ENCODE measurements around the gene NELL2.

- TF ChIP-seq EZH2 (IDR thresholded peaks at IDR 0.05) (no peak), FOXP2 (optimal IDR thresholded peaks at IDR 0.05; ENCODE audit: control extremely low read depth, extremely low read length, insufficient read depth) (no peak), POLR2AphosphoS5 (IDR thresholded peaks at IDR 0.05; ENCODE audit: borderline replicate concordance, low read depth, low read length) (no peak)
Observed at GRCh38 chr12:44565163-44565562, 311.0 kb downstream of the NELL2 start.

Data from SK-N-MC (cell line).